K562 (cell line): ENCODE measurements around the gene ANKS4B. TPM values are rescaled to one million over a fixed set of nuclear protein-coding genes. Genes with fewer than 3 reads are reported as not detected.

Experiments
- BDP1 ChIP-seq: IDR thresholded peaks from 3 replicates; pipeline ENCODE4 v1.6.1; 2011; ENCODE audit not compliant: insufficient read length, insufficient read depth
- CHD4 ChIP-seq: fragments of 200-600 bp; sonication (generic); IDR thresholded peaks from 3 replicates; pipeline ENCODE4 v1.6.1; 2012; ENCODE audit warnings: low read depth, mild to moderate bottlenecking, mixed read lengths, low read length, inconsistent platforms; ENCODE audit not compliant: insufficient read depth, insufficient replicate concordance, poor library complexity, severe bottlenecking
- ERF ChIP-seq: fragments of 450-650 bp; formaldehyde crosslinking; IDR thresholded peaks from 2 replicates; pipeline ENCODE4 v1.4.0; 2020; ENCODE audit warnings: mild to moderate bottlenecking, mixed read lengths
- GABPA ChIP-seq: fragments of 200-800 bp; sonication (Bioruptor generic); conservative IDR thresholded peaks from 2 replicates; pipeline ENCODE4 v1.6.1; 2016; ENCODE audit warnings: low read depth, missing genetic modification characterization, missing compliant biosample characterization
- HDAC1 ChIP-seq, 2 experiments: fragments of 450-650 bp; IDR thresholded peaks; 2 replicates each; pipeline ENCODE4 v1.6.1; 2016 to 2017; ENCODE audit warnings: inconsistent platforms in 1 of 2, mild to moderate bottlenecking in 1 of 2, moderate library complexity in 1 of 2
- KLF13 ChIP-seq: fragments of 450-650 bp; IDR thresholded peaks from 2 replicates; pipeline ENCODE4 v1.6.1; 2016; ENCODE audit warnings: missing genetic modification characterization, low read depth, mild to moderate bottlenecking, missing compliant biosample characterization, moderate library complexity, borderline replicate concordance
- MTA1 ChIP-seq: fragments of 450-650 bp; IDR thresholded peaks from 2 replicates; pipeline ENCODE4 v1.6.1; 2017; ENCODE audit warnings: borderline replicate concordance
- MYC ChIP-seq, 2 experiments: fragments of 250-450 bp in 1 of 2; sonication (Bioruptor Pico) in 1 of 2; IDR thresholded peaks; 2 replicates each; pipeline versions ENCODE4 v1.5.1 to v1.6.1; 2012 to 2021; ENCODE audit warnings: low read depth in 2 of 2, borderline replicate concordance in 1 of 2, improper control_type of control experiment in 1 of 2, low read length in 1 of 2, mild to moderate bottlenecking in 1 of 2, moderate library complexity in 1 of 2
- MYNN ChIP-seq, 2 experiments: sonication (generic); formaldehyde crosslinking in 1 of 2; IDR thresholded peaks; 2 replicates each; pipeline versions ENCODE4 v1.5.0 to v1.6.1; 2016 to 2020; ENCODE audit warnings: antibody characterized with exemption in 1 of 2, missing genetic modification reagents in 1 of 2
- NFIX ChIP-seq: fragments of 250-450 bp; sonication (Bioruptor Pico); IDR thresholded peaks from 2 replicates; pipeline ENCODE4 v1.4.0; 2020; ENCODE audit warnings: low read depth, mild to moderate bottlenecking, moderate library complexity
- RBFOX2 ChIP-seq: fragments of 200-400 bp; formaldehyde crosslinking; IDR thresholded peaks from 2 replicates; pipeline ENCODE4 v1.6.1; 2017; ENCODE audit warnings: low read depth, mild to moderate bottlenecking, low read length, moderate library complexity
- RFX5 ChIP-seq: IDR thresholded peaks from 2 replicates; pipeline ENCODE4 v1.6.1; 2011; ENCODE audit warnings: low read depth, mild to moderate bottlenecking, improper control_type of control experiment, low read length
- SMAD1 ChIP-seq: fragments of 150-350 bp; IDR thresholded peaks from 2 replicates; pipeline ENCODE4 v1.6.1; 2014; ENCODE audit warnings: low read length, low read depth; ENCODE audit not compliant: partially characterized antibody
- SMAD4 ChIP-seq: fragments of 250-450 bp; sonication (Bioruptor Pico); conservative IDR thresholded peaks from 2 replicates; pipeline ENCODE4 v1.8.0; 2021; ENCODE audit warnings: inconsistent platforms, mild to moderate bottlenecking, moderate library complexity
- TAF9B ChIP-seq: fragments of 450-650 bp; IDR thresholded peaks from 2 replicates; pipeline ENCODE4 v1.6.1; 2018; ENCODE audit warnings: mild to moderate bottlenecking; ENCODE audit not compliant: partially characterized antibody
- YBX1 ChIP-seq: fragments of 450-650 bp; IDR thresholded peaks from 2 replicates; pipeline ENCODE4 v1.7.1; 2016; ENCODE audit warnings: mild to moderate bottlenecking
- ZNF212 ChIP-seq: fragments of 450-650 bp; formaldehyde crosslinking; IDR thresholded peaks from 2 replicates; pipeline ENCODE4 v1.4.0; 2020; ENCODE audit warnings: mild to moderate bottlenecking
- ZNF263 ChIP-seq: sonication (generic); formaldehyde crosslinking; IDR thresholded peaks from 2 replicates; pipeline ENCODE4 v1.8.0; 2022; ENCODE audit warnings: mild to moderate bottlenecking, missing genetic modification reagents, borderline replicate concordance
- ZNF395 ChIP-seq: fragments of 200-800 bp; sonication (Bioruptor generic); IDR thresholded peaks from 2 replicates; pipeline ENCODE4 v1.6.1; 2017; ENCODE audit warnings: missing genetic modification characterization, missing compliant biosample characterization
- ZNF449 ChIP-seq: fragments of 250-450 bp; sonication (Bioruptor Pico); IDR thresholded peaks from 2 replicates; pipeline ENCODE4 v1.8.0; 2022; ENCODE audit warnings: moderate library complexity, mild to moderate bottlenecking, inconsistent platforms
- ZNF586 ChIP-seq: fragments of 450-650 bp; formaldehyde crosslinking; conservative IDR thresholded peaks from 2 replicates; pipeline ENCODE4 v1.4.0; 2020; ENCODE audit warnings: mild to moderate bottlenecking, moderate library complexity
- polyA plus RNA-seq, 8 experiments: library from polyadenylated mRNA; depleted of rRNA in 4 of 8; stranded (reverse) in 5 of 8; unstranded in 3 of 8; fragments of >200 nt; fragmentation: Nextera tagmentation in 2 of 8; fragmentation: Illumina TruSeq in 1 of 8; extraction: Ambion mirVana in 2 of 8; extraction: Trizol in 1 of 8; gene quantifications; 2 replicates each; pipeline versions ENCODE4 v1.2.1 to v1.2.3, GENCODE V29; 2011 to 2014; ENCODE audit warnings: inconsistent platforms in 1 of 8, missing spikeins in 1 of 8
- total RNA-seq, 7 experiments: library from RNA; depleted of rRNA in 6 of 7; stranded (reverse); fragments of >200 nt in 6 of 7; fragmentation: Illumina TruSeq in 2 of 7; extraction: Trizol in 2 of 7; gene quantifications; 2 replicates each; pipeline versions ENCODE4 v1.2.1 to v1.2.3, GENCODE V29; 2011 to 2021; ENCODE audit warnings: low replicate concordance in 1 of 7
- TF ChIP-seq, protein P1 (sequence below): sonication (generic); formaldehyde crosslinking; IDR thresholded peaks from 2 replicates; pipeline ENCODE4 v1.4.0; 2020; ENCODE audit warnings: mild to moderate bottlenecking, missing genetic modification reagents
- TF ChIP-seq, protein P2 (sequence below): sonication (generic); formaldehyde crosslinking; IDR thresholded peaks from 2 replicates; pipeline ENCODE4 v1.8.1; 2023; ENCODE audit warnings: mild to moderate bottlenecking, missing genetic modification reagents, moderate library complexity

ANKS4B gene
- total and polyA plus RNA-seq, 9 of the 15 experiments (the other 6 are each of a cell fraction or from before 2014, with no cell fraction given), result not detected

GRCh38 chr16:21224800-21225199 lies 8.7 kb upstream of the ANKS4B start (continued):
- TF ChIP-seq NFIX (CRISPR knock-in tag) (no peak), YBX1 (no peak), CHD4 (no peak), ZNF395 (CRISPR knock-in tag) (no peak), ZNF586 (no peak), TAF9B (no peak), MTA1 (no peak), ERF (CRISPR knock-in tag) (no peak), RBFOX2 (no peak), ZNF263 (no peak), MYC (IDR thresholded peaks at IDR 0.05; ENCODE audit: low read depth, low read length) (0 out of 2 replicates have a peak, but pooled peaks have one; percentile 12), MYC (CRISPR knock-in tag; IDR thresholded peaks at IDR 0.05; ENCODE audit: borderline replicate concordance, low read depth) (no peak), MYNN (IDR thresholded peaks at IDR 0.05) (no peak), MYNN (CRISPR knock-in tag; IDR thresholded peaks at IDR 0.05) (no peak), ZNF449 (CRISPR knock-in tag) (no peak), BDP1 (no peak), SMAD1 (no peak), RFX5 (no peak), HDAC1 (IDR thresholded peaks at IDR 0.05) (peak in 1 of 2 experiments; percentile 74; a peak in 2 of 4 replicates), KLF13 (tag) (no peak), GABPA (tag) (no peak), SMAD4 (CRISPR knock-in tag) (no peak), ZNF212 (CRISPR knock-in tag) (no peak)
- TF ChIP-seq, protein P1, sequence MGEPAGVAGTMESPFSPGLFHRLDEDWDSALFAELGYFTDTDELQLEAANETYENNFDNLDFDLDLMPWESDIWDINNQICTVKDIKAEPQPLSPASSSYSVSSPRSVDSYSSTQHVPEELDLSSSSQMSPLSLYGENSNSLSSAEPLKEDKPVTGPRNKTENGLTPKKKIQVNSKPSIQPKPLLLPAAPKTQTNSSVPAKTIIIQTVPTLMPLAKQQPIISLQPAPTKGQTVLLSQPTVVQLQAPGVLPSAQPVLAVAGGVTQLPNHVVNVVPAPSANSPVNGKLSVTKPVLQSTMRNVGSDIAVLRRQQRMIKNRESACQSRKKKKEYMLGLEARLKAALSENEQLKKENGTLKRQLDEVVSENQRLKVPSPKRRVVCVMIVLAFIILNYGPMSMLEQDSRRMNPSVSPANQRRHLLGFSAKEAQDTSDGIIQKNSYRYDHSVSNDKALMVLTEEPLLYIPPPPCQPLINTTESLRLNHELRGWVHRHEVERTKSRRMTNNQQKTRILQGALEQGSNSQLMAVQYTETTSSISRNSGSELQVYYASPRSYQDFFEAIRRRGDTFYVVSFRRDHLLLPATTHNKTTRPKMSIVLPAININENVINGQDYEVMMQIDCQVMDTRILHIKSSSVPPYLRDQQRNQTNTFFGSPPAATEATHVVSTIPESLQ (CRISPR knock-in tag), result no peak
- TF ChIP-seq, protein P2, sequence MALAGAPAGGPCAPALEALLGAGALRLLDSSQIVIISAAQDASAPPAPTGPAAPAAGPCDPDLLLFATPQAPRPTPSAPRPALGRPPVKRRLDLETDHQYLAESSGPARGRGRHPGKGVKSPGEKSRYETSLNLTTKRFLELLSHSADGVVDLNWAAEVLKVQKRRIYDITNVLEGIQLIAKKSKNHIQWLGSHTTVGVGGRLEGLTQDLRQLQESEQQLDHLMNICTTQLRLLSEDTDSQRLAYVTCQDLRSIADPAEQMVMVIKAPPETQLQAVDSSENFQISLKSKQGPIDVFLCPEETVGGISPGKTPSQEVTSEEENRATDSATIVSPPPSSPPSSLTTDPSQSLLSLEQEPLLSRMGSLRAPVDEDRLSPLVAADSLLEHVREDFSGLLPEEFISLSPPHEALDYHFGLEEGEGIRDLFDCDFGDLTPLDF, result no peak
